IMR-90 (cell line): ENCODE measurements around the gene OGFOD2. TPM values are rescaled to one million over a fixed set of nuclear protein-coding genes. Genes with fewer than 3 reads are reported as not detected.

Experiments used
- ATAC-seq: fragments of 200-7000 bp; cut with Tn5 transposase; 2 replicates; pipeline ENCODE4 v1.9.1; 2020; ENCODE audit warnings: low read depth, mild to moderate bottlenecking, moderate library complexity
- BruUV-seq: library from RNA; stranded (reverse); fragments of 400-500 nt; replicated peaks from 2 replicates; lab custom pipeline; 2021; lab: Mats Ljungman, UMichigan
- CTCF ChIA-PET: fragments of 300-600 bp; formaldehyde crosslinking; extraction: SDS; loops from one replicate; lab custom pipeline; 2021; ENCODE audit warnings: antibody characterized with exemption; lab: Yijun Ruan, JAX
- POLR2A ChIA-PET: fragments of 300-600 bp; sonication (Branson Sonifier 250); formaldehyde crosslinking; loops from one replicate; lab custom pipeline; 2022; ENCODE audit warnings: antibody characterized with exemption; ENCODE audit not compliant: unreplicated experiment; lab: Charles Lee
- DNase-seq: peaks from one replicate; pipeline ENCODE4 v3.0.0; 2013
- H2AFZ ChIP-seq: replicated peaks from 2 replicates; pipeline ENCODE3; 2013; ENCODE audit warnings: low read length, mild to moderate bottlenecking; ENCODE audit not compliant: poor library complexity
- H2AK5ac ChIP-seq: 2 replicates; pipeline ENCODE4 v1.6.1; 2013; ENCODE audit warnings: low read depth, low read length, inconsistent platforms
- H2AK9ac ChIP-seq: replicated peaks from 2 replicates; pipeline ENCODE3; 2013; ENCODE audit warnings: mild to moderate bottlenecking, low read depth, low read length, moderate library complexity; ENCODE audit not compliant: poor library complexity
- H2BK120ac ChIP-seq: 2 replicates; pipeline ENCODE4 v1.6.1; 2013; ENCODE audit warnings: low read depth, low read length, inconsistent platforms
- H2BK15ac ChIP-seq: 3 replicates; pipeline ENCODE4 v1.6.1; 2013; ENCODE audit warnings: low read depth, low read length, inconsistent platforms
- H2BK20ac ChIP-seq: 2 replicates; pipeline ENCODE4 v1.6.1; 2013; ENCODE audit warnings: low read depth, mild to moderate bottlenecking, inconsistent platforms, low read length, moderate library complexity
- H2BK5ac ChIP-seq: 2 replicates; pipeline ENCODE4 v1.6.1; 2013; ENCODE audit warnings: mild to moderate bottlenecking, low read depth, low read length, inconsistent platforms; ENCODE audit not compliant: poor library complexity, severe bottlenecking
- H3K14ac ChIP-seq: replicated peaks from 2 replicates; pipeline ENCODE4 v1.6.1; 2013; ENCODE audit warnings: low read depth, low read length, inconsistent platforms
- H3K18ac ChIP-seq: 2 replicates; pipeline ENCODE4 v1.6.1; 2013; ENCODE audit warnings: low read depth, low read length, control low read depth
- H3K23ac ChIP-seq: 2 replicates; pipeline ENCODE4 v1.6.1; 2013; ENCODE audit warnings: low read depth, low read length, inconsistent platforms
- H3K27ac ChIP-seq: 2 replicates; pipeline ENCODE4 v1.5.1; 2013; ENCODE audit warnings: mild to moderate bottlenecking, control low read depth, low read length; ENCODE audit not compliant: insufficient read depth
- H3K27me3 ChIP-seq: 2 replicates; pipeline ENCODE4 v1.6.1; 2013; ENCODE audit warnings: low read length; ENCODE audit not compliant: control insufficient read depth, insufficient read depth
- H3K36me3 ChIP-seq: 2 replicates; pipeline ENCODE4 v1.6.1; 2013; ENCODE audit warnings: low read length, mixed read lengths; ENCODE audit not compliant: control insufficient read depth, insufficient read depth
- H3K4ac ChIP-seq: 2 replicates; pipeline ENCODE4 v1.6.1; 2013; ENCODE audit warnings: low read depth, low read length, inconsistent platforms
- H3K4me1 ChIP-seq: 2 replicates; pipeline ENCODE4 v1.6.1; 2013; ENCODE audit warnings: low read length, mixed read lengths; ENCODE audit not compliant: control insufficient read depth, insufficient read depth
- H3K4me2 ChIP-seq: 2 replicates; pipeline ENCODE4 v1.6.1; 2013; ENCODE audit warnings: low read depth, mild to moderate bottlenecking, control low read depth, low read length, moderate library complexity
- H3K4me3 ChIP-seq: 2 replicates; pipeline ENCODE4 v1.5.1; 2013; ENCODE audit warnings: low read depth, mild to moderate bottlenecking, control low read depth, low read length, moderate library complexity; ENCODE audit not compliant: insufficient read depth
- H3K56ac ChIP-seq: 2 replicates; pipeline ENCODE4 v1.6.1; 2013; ENCODE audit warnings: low read length, inconsistent platforms; ENCODE audit not compliant: insufficient read depth; ENCODE audit errors: extremely low read depth
- H3K79me1 ChIP-seq, 2 experiments: 2 replicates each; pipeline ENCODE4 v1.6.1; 2013; ENCODE audit warnings: low read length in 2 of 2, inconsistent platforms in 1 of 2, low read depth in 1 of 2
- H3K9ac ChIP-seq: 2 replicates; pipeline ENCODE4 v1.6.1; 2013; ENCODE audit warnings: low read depth, low read length, control low read depth
- H3K9me1 ChIP-seq: 2 replicates; pipeline ENCODE4 v1.6.1; 2013; ENCODE audit warnings: low read length, inconsistent platforms; ENCODE audit not compliant: insufficient read depth
- H3K9me3 ChIP-seq: 2 replicates; pipeline ENCODE4 v1.6.1; 2013; ENCODE audit warnings: low read length; ENCODE audit not compliant: control insufficient read depth, insufficient read depth
- H4K20me1 ChIP-seq: 2 replicates; pipeline ENCODE4 v1.6.1; 2013; ENCODE audit warnings: low read length, inconsistent platforms; ENCODE audit not compliant: insufficient read depth
- H4K5ac ChIP-seq: 2 replicates; pipeline ENCODE4 v1.6.1; 2013; ENCODE audit warnings: mild to moderate bottlenecking, low read depth, low read length, control low read depth
- H4K8ac ChIP-seq, 2 experiments: 2 replicates each; pipeline ENCODE4 v1.6.1; 2013; ENCODE audit warnings: low read depth in 2 of 2, low read length in 2 of 2, control low read depth in 1 of 2, inconsistent platforms in 1 of 2
- H4K91ac ChIP-seq: 2 replicates; pipeline ENCODE4 v1.6.1; 2013; ENCODE audit warnings: low read depth, low read length, inconsistent platforms; ENCODE audit not compliant: insufficient read depth
- BHLHE40 ChIP-seq: fragments of 150-350 bp; IDR thresholded peaks from 2 replicates; pipeline ENCODE4 v1.6.1; 2016; ENCODE audit warnings: mild to moderate bottlenecking, low read depth, low read length
- CEBPB ChIP-seq: IDR thresholded peaks from 2 replicates; pipeline ENCODE4 v1.6.1; 2012; ENCODE audit warnings: low read depth, low read length, improper control_type of control experiment
- MAFK ChIP-seq: IDR thresholded peaks from 2 replicates; pipeline ENCODE4 v1.6.1; 2012; ENCODE audit warnings: low read depth, low read length, improper control_type of control experiment
- RFX5 ChIP-seq: IDR thresholded peaks from 2 replicates; pipeline ENCODE4 v1.8.0; 2012; ENCODE audit warnings: low read depth, mild to moderate bottlenecking, low read length, moderate library complexity
- WGBS, 2 experiments: methylation state at CpG; one replicate each; pipeline versions ENCODE4 v1.1.5 to v1.1.7; 2013; ENCODE audit warnings: missing lambda C conversion rate in 2 of 2; ENCODE audit not compliant: insufficient read length in 1 of 2; ENCODE audit errors: extremely low coverage in 2 of 2; 5-methylcytosine and 5-hydroxymethylcytosine counted together
- dilution Hi-C: fragments of 300-500 bp; cut with HindIII; formaldehyde crosslinking; loops from one replicate; pipeline ENCODE4 v1.14.3; 2018; ENCODE audit warnings: low sequenced_read_pairs; ENCODE audit not compliant: unreplicated experiment
- in situ Hi-C: fragments of 300-500 bp; cut with MboI; formaldehyde crosslinking; loops from 3 replicates; pipeline ENCODE4 v1.14.3; 2019; ENCODE audit warnings: low sequenced_read_pairs, inconsistent platforms, mixed read lengths
- intact Hi-C: fragments of 100-400 bp; cut with micrococcal nuclease; formaldehyde crosslinking; loops from 2 replicates; pipeline ENCODE4 v1.10.0; 2022
- polyA plus RNA-seq, 3 experiments: library from polyadenylated mRNA; depleted of rRNA; stranded (reverse); fragments of >200 nt; gene quantifications; 2 replicates each; pipeline ENCODE4 v1.2.3, GENCODE V29; 2012; ENCODE audit warnings: low replicate concordance in 1 of 3
- total RNA-seq: library from RNA; depleted of rRNA; stranded (reverse); fragments of >200 nt; gene quantifications from 2 replicates; pipeline ENCODE4 v1.2.3, GENCODE V29; 2012
- TF ChIP-seq, protein P1 (sequence below): fragments of 150-350 bp; IDR thresholded peaks from 2 replicates; pipeline ENCODE4 v1.6.1; 2017; ENCODE audit warnings: mild to moderate bottlenecking, antibody characterized with exemption, low read length, low read depth

The OGFOD2 gene
- total and polyA plus RNA-seq, 2 of the 4 experiments (the other 2 are of a cell fraction), result 4.3 to 18.2 TPM

GRCh38 chr12:122983789-122984515 is 8.9 kb downstream of the OGFOD2 start:
- Histone ChIP-seq H3K9me1 (peaks cover 21% of the 10 kb centered on the region; the same call in 1 of the 2 replicates), H3K27me3 (no peaks in the 10 kb centered on the region), H3K4me1 (peaks cover 27% of the 10 kb centered on the region), H3K9ac (no peak overlapping the region), H2BK120ac (no peak overlapping the region), H4K5ac (no peak overlapping the region), H4K91ac (no peak overlapping the region), H3K23ac (no peak overlapping the region), H2AK5ac (no peak overlapping the region), H3K36me3 (peaks cover 41% of the 10 kb centered on the region), H3K4ac (no peak overlapping the region), H3K18ac (no peak overlapping the region), H3K4me2 (no peak overlapping the region), H4K8ac (peak overlapping the region in 1 of 2 experiments; percentile 64; a peak in 3 of 4 replicates), H2BK20ac (no peak overlapping the region), H3K56ac (no peak overlapping the region), H3K9me3 (no peaks in the 10 kb centered on the region), H3K14ac (peak overlapping the region; percentile 92; the same call in 1 of the 2 replicates), H3K4me3 (no peak overlapping the region), H2AK9ac (peak overlapping the region; percentile 43), H2BK15ac (no peak overlapping the region), H4K20me1 (peaks cover 15% of the 10 kb centered on the region), H3K79me1 (peaks cover 14 to 48% of the 10 kb centered on the region in 2 experiments; a peak in 3 of 4 replicates), H2BK5ac (peak overlapping the region; percentile 69), H3K27ac (no peak overlapping the region), H2AFZ (no peak overlapping the region)
- 0 out of 2 replicates have a peak, but pooled peaks have one; percentile 1 for ATAC-seq
- WGBS, 2 experiments, result 67% methylated on average over 1 of the region's 9 CpGs; no CpG with 5 or more reads in 1 of the 2 experiments
- intact Hi-C loops, result no loop called here
- DNase-seq, result no peak
- dilution Hi-C loops, result loop anchor here (25.0 kb wide), 1 partner anchor 253 kb away; the partner anchor contains the start of genes MPHOSPH9 and MTRFR
- in situ Hi-C loops, result loop anchor here (10.0 kb wide), 1 partner anchor 161 kb away; no protein-coding TSS in a partner anchor
- no peak for TF ChIP-seq BHLHE40
- TF ChIP-seq CEBPB, result no peak
- TF ChIP-seq, protein P1, sequence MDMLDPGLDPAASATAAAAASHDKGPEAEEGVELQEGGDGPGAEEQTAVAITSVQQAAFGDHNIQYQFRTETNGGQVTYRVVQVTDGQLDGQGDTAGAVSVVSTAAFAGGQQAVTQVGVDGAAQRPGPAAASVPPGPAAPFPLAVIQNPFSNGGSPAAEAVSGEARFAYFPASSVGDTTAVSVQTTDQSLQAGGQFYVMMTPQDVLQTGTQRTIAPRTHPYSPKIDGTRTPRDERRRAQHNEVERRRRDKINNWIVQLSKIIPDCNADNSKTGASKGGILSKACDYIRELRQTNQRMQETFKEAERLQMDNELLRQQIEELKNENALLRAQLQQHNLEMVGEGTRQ, result no peak
- TF ChIP-seq MAFK, result no peak
- TF ChIP-seq RFX5, result no peak
- TSS peak; percentile 73 for BruUV-seq
- POLR2A ChIA-PET, result interaction anchor here (0.6 to 1.0 kb wide), 2 partner anchors 249 to 254 kb away, joined by 4 to 5 read pairs; partner anchors contain the start of genes MPHOSPH9 and MTRFR
- CTCF ChIA-PET, result interaction anchor here (1.1 kb wide), 1 partner anchor 122 kb away, joined by 3 read pairs; no protein-coding TSS in a partner anchor
